T-helper 1 cell treated with Interleukin-12 subunit alpha and Interleukin-12 subunit beta and Interleukin-4 antibody, amounts not matched to agents 30 ng/mL and 1 ng/mL, for 36 hours (primary cell): Measurements from ENCODE around the gene IVNS1ABP. TPM values are rescaled to one million over a fixed set of nuclear protein-coding genes. Genes with fewer than 3 reads are reported as not detected.
"Not testable (repeated sequence)": the region's sequence is repeated elsewhere in the genome, so short reads cannot be mapped to it uniquely, and the experiment has no call there.

ENCODE experiments used
- intact Hi-C: fragments of 100-400 bp; cut with micrococcal nuclease; formaldehyde crosslinking; loops from one replicate; pipeline ENCODE4 v1.15.1; 2024
- total RNA-seq: library from RNA; stranded (reverse); gene quantifications from 2 replicates; pipeline ENCODE4 v1.2.3, GENCODE V29; 2022

IVNS1ABP gene
- total RNA-seq: 268 and 277 TPM in 2 replicates

DNA sequence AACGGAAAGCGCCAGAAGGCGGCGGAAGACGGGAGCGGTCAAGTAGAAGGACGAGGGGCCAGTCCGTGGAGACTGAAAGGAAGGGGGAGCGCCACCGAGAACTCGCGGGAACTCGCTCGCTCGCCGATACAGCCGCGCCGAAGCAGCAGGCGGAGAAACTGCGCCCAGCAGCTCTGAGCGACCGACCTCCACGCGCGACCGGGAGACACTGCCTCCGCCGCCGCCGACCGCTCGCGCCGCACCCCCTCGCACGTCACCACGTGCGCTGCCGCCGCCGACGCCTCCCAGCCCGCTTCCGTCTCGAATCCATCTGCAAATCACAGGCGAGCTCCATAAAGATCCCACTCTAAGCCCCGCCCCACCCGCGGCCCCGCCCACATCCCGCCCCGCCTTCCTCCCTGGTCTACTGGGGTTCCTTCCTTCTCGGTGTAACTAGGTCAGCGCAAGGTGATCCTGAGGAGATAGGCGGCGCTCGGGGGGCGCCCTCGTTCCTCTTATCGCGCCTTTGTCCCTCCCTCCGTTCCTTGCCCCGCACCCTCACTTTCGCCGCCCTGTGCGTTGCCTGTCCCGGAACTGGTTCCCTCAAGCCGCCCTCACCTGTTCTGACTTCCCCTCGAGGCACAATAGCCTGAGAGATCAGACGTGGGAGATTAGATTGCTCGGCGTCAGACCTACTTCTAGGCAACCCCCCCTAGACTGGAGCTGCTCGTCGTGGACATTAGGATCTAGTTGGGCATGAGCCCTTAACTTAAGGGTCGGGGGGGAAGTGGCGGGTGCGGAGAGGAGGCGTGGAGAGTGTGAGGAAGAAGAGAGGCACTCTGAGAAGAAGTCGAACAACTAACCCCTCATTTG, at the start of gene IVNS1ABP:
Gene IVNS1ABP, minus strand, starts transcription at position 210 of the 852 bp plus-strand sequence. CDS start 7,750 bp downstream, outside the sequence.
- intact Hi-C loops: loop anchor here (1.0 to 10.0 kb wide), 21 partner anchors 22 to 1846 kb away; partner anchors contain the start of genes ARPC5, NIBAN1, ODR4 and RNF2

DNA sequence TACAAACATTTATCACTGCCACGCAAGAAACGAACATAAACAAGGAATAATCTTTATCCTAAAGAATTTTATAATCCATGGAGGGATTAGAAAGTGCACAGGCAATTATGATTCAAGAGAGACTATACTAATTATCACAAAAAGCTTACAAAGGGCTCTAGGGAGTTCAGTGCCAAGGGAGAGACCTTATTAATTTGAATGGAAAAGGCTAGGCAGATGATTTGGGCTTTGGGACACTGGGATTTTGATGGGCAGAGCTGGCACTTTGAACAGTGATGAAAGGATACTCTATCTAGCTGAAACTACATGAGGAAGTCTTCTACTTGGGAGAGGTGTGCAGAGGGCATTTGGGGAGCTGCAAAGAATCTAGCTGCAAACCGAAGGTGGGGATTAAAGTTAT, 48.9 kb upstream of the IVNS1ABP start:
- intact Hi-C loops: no loop called here

DNA sequence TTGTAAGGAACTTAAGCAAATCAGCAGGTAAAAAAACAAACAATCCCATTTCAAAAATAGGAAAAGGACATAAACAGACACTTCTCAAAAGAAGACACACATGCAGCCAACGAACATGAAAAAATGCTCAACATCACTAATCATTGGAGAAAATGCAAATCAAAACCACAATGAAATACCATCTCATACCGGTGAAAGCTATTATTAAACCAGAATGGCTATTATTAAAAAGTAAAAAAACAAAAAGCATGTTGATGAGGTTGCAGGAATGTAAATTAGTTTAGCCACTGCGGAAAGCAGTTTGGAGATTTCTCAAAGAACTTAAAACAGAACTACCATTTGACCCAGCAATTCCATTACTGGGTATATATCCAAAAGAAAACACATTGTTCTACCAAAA, 47.5 kb upstream of the IVNS1ABP start:
- intact Hi-C loops: not testable (repeated sequence)

DNA sequence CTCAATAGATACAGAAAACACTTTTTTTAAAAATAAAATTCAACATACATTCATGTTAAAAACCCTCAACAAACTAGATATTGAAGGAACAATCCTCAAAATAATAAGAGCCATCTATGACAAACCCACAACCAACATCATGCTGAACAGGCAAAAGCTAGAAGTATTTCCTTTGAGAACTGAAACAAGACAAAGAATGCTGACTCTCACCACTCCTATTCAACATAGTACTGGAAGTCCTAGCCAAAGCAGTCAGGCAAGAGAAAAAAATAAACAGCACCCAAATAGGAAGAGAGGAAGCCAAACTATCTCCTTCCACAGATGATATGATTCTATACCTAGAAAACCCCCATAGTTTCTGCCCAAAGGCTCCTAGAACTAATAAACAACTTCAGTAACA, 46.2 kb upstream of the IVNS1ABP start:
- intact Hi-C loops: no loop called here

DNA sequence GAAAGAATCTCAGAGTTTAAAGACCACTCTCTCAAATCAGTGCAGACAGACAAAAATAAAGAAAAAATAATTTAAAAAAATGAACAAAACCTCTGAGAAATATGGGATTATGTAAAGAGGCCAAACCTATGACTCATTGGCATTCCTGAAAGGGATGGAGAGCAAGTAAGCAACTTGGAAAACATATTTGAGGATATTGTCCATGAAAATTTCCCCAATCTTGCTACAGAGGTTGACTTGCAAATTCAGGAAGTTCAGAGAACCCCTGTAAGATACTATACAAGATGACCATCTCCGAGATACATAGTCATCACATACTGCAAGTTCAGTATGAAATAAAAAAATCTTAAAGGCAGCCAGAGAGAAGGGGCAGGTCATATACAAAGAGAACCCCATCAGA, 43.7 kb upstream of the IVNS1ABP start:
- intact Hi-C loops: no loop called here

DNA sequence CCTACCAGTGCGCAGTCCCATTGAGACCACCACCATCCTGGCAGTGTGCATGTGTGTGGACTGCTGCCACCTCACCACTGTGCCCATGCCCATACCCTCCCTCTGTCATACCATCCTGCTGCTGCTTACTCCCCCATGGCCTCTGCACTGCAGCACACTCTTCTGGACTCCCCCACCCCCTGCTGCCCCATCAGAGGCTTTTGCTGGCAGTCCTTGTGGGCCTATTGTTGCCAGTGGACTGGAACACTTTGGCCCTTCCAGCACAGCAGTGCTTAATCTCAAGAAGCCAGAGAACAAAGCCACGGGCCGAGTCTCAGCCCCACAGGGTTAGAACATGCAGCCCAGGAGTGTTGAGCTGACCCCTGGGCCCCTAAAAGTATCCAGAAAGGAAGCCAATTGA, 41.9 kb upstream of the IVNS1ABP start:
- intact Hi-C loops: no loop called here

DNA sequence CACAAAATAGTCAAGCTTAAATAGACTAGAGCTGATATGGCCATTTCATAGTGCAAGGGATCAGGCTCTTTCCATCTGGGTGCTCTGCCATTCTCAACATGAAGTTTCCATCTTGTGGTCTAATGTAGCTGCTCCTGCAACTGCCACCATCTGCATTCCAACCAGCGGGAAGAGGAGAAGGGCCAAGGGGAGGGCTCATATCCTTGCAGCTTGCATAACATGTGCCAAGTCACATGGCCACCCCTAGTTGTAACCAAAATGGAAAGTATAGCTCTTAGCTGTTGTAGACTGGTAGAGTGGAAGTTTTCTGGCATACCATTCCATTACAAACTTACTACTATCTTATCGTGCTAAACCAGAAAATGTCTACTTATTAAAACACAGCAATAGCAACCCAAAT, 38.9 kb upstream of the IVNS1ABP start:
- intact Hi-C loops: no loop called here

DNA sequence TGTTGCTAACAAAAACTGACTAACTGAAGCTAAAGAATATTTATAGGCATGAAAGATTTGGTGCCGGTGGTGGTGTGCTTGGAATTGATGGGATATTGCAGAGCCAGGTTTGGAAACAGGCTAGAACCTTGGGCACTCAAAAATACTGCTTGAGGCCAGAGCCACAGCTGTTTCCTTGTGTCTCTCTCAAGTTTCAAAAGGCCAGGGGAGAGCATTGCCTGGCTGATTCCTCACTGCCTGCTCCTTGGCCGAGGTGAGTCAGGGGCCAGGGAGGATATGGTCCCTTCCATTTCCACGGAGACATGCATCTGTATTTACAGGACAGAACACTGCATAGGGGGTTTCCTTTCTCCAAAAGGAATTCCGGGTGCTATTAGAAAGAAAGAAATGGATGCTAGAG, 36.1 kb upstream of the IVNS1ABP start:
- intact Hi-C loops: no loop called here

DNA sequence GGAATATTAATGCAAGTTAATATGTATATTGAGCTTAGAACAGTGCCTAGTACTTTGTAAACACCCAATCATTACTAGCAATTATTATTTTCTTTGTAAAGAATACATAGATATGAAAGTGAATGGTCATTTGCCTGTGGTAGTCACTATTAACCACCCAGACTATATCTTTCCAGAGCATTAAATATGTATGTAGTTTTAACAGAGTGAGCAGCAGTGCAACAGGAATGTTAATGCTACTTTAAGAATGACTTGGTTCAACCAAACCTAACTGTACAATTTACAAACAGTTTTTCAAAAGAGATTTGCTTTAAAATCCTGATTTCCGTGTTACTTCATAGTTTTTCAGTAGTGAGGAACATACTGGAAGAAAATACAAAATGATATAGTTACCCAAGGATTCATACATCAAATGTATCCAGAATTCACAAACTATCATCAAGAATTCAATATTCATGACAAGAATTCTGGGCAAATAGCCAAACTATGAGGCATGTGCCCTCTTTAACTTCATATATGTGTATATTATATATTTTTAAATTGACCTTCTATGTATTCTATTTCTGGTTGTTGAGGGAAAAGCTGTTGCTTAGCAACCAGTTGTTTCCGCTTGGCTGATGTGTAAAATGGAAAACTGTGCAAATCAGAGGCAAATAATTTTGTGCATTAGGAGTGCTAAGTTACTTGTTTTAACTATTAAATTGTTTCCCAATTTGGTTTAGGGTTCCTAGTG, 34.9 kb upstream of the IVNS1ABP start:
- intact Hi-C loops: no loop called here

DNA sequence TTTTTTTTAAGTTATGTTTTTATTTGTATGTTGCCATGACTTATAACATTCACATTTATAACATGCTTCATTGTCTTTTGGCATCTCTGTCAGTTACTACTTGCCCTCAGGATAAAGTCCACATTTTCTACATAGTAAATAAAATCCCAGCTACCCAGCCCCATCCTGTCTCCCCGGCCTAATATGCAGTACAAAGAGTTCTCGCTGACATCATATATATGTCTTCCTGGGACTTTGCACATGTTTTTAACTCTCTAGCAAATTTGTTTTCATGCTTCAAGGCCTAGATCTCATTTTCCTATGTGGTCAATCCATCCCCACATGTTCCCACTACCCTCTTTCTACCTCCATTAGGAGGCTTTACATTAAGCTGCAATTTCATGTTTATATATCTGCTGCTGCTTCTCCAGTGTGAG, 33.0 kb upstream of the IVNS1ABP start:
- intact Hi-C loops: no loop called here

DNA sequence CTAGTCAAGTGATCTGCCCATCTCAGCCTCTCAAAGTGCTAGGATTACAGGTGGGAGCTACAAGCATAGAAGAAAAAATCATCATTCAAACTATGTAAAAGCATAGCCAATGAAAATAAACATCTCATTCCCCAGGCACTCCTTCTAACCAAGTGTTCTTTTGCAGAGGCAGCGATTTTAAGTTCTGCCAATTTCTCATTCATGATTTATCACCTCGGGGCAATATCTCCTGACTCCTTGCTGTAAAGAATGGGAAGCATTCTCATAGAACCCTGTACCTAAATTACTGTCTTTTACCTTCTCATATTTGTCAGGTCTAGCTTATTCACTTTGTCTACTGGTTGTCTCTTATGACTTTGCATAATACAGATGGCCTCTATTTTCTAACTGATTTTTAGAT, 32.5 kb upstream of the IVNS1ABP start:
- intact Hi-C loops: no loop called here

DNA sequence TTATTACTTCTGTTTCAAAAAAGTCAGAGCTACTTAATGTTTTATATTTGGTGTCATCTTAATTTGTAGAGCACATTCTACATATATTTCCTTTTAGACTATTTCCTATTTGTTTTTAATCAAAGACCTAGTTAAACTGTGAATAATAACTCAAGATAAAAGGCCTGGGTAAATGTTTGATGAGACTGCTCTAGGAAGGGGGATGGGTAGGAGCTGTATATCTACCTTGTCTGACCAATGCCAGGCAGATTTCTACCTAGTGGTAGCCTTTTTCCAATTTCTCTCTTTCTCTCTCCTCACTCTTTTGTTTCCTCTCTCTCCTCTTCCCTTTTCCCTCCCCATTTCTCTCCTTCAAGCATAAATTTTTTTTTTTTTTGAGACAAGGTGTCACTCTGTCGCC, 31.9 kb upstream of the IVNS1ABP start:
- intact Hi-C loops: no loop called here

DNA sequence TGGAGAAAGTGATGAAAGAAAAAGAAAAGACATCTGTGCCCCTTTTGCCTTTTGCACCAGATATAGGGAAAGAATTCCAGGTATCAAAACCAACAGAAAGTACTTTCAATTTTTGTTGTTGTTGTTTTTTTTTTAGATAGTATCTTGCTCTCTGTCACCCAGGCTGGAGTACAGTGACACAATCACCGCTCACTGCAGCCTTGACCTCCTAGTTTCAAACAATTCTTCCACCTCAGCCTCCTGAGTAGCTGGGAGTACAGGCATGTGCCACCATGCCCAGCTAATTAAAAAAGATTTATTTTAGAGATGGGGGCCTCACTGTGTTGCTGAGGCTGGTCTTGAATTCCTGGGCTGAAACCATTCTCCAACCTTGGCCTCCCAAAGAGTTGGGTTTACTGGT, 31.3 kb upstream of the IVNS1ABP start:
- intact Hi-C loops: no loop called here

DNA sequence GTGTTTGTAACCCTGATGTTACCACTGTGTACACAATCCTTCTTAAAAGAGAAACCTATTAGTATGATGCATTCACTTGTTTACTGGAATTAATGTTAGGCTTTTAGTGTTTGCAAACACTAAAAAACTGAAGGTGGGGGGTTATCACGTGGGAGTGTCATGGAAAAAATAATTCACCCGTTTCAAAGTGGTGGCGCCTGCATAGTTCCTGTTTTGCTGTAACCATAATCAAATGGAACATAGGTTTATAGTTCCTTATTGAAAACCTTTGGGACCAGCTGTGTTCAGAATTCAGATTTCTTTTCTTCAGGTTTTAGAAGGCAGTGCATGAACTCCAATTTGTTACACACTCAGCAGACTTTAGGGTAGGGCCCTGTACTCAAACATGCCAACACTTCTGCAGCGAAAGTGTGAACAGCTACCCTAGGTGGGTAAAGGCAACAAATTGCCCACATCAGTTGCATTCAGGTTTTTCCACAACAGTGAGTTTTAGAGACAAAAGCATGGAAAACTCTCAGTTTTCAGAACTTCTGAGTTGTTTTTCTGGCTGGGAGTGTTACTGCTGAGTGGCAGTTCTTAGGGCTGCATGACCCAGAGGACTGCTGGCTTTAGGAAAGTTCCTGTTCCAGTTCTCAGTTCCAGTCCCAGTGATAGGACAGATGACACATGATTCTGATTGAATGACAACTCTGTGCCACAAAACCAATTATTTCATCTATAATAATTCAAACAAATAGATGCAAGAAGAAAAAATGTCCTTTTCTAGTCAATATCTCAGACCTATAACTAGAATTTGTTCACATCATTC, 29.1 kb upstream of the IVNS1ABP start:
- intact Hi-C loops: no loop called here

DNA sequence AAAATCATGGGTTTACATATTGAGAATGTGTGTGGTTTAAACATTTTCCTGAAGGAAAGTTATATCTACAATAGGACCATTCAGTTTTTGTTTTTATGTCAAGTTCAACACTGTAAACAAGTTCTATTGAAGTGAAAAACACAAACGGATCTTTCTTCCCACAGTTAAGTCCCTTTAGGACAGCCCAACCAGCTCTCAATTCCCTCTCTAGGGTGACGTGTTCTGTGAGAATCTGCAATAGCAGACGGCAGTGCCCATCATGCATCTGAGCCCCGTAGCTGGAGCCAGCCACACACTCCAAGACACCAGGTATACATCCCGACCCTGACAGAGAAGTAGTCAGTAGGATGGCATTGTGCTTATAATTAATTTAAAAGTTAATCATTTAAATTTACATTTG, 26.3 kb upstream of the IVNS1ABP start:
- intact Hi-C loops: no loop called here

DNA sequence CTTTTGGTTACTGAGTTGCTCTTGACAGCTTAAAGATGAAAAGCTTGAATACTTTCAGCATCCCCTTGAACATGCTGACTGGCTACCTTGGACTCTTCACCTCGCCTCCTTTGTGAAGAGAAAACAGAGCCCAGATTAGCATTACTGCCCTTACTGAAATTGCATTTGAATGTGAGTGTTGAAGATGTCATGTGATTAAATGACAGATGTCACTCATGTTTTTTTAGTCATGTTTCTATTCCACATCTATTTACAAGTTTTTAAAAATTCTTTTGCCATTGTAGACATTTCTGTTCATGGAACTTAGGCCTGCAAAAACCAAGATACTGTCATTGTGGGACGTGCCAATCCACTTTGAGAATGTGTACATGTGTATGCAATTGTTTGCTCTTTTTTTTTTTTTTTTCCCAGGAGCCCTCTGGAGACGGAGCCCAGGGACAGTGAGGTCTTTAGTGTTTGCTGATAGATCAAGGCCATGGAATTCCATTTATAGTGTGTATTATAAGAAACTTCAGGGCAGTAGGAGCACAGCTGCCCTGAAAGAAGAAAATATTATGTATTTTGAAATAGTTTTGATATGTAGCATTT, 25.7 kb upstream of the IVNS1ABP start:
- intact Hi-C loops: no loop called here

DNA sequence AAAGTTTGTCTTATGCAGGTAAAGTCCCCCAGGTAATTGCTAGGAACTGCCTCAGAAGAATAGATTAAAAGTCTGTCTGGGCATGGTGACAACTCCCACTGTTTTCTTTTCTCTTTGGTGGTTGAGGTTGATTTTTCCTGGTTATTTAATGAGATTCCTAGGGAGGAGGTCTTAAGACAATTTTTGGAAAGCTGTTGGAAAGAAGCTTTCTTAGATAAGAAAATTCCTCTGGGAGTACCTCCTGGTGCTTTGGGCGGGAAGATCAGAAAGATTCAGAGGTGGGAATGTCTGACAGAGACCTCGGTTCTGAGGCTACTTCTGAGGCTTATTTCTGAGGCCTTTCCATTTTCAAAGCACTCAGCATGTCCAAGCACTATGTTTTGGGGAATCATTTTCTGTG, 25.0 kb upstream of the IVNS1ABP start:
- intact Hi-C loops: no loop called here

DNA sequence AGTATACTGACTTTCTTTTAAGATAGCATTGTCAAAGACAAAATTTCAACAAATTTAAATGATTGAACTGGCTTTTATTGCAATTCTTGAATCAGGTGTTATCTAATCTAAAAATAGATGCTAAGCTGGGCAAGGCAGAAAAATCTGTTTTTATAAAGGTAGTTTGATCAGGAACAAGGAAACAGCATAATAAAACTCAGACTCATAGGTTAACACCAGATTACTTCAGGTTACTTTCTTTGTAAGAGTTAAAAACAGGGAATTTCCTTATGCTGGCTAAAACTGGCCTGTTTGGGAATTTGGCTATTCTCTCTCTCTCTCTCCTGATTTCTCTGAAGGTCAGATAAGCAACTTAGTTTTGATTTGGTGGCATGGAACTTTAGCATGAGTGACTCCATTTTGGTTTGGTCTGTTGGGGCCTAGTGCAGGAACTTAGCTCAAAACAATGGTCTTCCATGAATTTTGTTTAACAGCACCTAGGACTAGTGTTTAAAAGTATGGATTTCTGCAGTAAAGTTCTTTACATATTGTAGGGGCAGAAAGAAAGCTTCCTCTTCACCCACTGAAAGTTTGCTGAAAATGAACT, 24.2 kb upstream of the IVNS1ABP start:
- intact Hi-C loops: no loop called here

DNA sequence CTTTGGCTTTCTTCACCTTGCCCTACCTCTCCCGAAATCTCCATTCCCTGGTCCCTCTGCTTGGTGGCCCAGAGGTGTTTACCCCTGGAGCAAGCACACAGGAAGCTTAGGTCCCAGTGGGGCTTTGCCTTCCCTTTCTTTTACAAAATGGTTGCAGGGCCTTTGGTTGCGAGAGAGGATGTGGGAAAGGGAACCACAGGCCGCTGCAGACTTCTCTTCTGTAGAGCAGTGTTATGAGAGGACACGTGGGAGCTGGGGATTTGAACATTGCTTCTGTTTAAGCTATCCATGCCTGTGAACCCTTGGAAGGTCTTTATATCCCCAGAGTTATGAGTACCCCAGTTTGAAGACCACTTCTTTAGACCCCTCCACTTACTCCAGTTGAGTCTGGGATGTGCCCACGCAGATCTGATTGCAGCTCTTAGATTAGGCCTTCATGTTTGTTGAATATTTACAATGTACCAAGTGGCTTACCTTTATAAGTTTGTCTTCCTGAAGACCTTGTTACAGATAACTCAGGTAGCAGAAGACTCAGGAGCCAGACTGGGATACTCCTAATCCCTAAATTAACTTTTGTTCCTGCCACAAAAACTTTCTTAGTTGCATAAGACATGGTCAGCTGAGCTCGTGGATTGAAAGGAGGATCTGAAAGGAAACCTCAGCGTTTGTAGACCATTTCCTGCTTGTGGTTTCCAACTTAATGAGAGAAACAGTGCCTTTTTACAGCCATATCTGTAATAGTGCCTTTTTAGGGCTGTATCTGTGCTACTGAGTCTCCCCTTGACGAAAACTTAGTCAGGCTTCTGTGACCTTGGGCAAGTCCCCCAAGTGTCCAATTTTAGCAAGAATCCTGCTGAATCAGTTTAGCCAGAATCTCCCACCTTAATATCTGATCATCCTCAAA, 21.9 kb upstream of the IVNS1ABP start:
- intact Hi-C loops: loop anchor here (1.0 to 5.0 kb wide), 6 partner anchors 22 to 297 kb away; partner anchors contain the start of gene IVNS1ABP

DNA sequence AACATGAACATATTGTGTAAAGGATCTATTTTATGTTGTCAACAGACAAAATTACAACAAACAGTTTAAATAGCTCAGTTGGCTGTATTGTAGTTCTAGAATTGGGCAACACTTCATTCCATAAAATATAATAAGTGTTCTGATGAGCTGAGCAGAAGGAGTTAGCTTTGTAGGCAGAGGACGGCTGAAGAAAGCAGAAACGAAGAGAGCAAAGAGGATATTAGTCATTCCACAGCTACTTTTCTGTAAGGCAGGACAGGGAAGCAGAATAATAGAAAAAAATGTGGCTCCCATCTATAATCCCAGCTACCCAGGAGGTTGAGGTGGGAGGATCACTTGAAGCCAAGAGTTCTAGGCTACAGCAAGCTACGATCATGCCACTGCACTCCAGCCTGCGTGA, 20.2 kb upstream of the IVNS1ABP start:
- intact Hi-C loops: loop anchor here (5.0 kb wide), 1 partner anchor 35 kb away; no protein-coding TSS in a partner anchor
